ENCODE data around the gene PRUNE2. TPM values are rescaled to one million over a fixed set of nuclear protein-coding genes. Genes with fewer than 3 reads are reported as not detected.

Gene PRUNE2
- total and polyA plus RNA-seq, 2 experiments from 2014 or later: 0.46 to 4.1 TPM

DNA sequence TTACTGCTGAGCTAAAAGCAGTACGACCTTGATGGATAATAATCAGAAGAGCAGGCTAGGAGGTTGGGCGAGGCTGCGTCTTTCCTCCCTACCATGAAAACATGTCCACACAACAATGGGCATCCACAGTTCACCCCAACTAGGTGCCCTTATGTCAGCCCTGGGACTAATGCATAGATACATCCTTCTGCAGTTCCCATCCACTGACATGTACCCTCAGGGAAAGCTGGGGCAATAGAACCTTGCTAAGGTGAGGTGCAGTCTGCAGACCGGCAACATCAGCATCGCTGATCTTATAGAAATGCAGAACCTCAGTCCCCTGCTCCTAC, 697 bp upstream of the PRUNE2 start:
- TF ChIP-seq, protein P1, sequence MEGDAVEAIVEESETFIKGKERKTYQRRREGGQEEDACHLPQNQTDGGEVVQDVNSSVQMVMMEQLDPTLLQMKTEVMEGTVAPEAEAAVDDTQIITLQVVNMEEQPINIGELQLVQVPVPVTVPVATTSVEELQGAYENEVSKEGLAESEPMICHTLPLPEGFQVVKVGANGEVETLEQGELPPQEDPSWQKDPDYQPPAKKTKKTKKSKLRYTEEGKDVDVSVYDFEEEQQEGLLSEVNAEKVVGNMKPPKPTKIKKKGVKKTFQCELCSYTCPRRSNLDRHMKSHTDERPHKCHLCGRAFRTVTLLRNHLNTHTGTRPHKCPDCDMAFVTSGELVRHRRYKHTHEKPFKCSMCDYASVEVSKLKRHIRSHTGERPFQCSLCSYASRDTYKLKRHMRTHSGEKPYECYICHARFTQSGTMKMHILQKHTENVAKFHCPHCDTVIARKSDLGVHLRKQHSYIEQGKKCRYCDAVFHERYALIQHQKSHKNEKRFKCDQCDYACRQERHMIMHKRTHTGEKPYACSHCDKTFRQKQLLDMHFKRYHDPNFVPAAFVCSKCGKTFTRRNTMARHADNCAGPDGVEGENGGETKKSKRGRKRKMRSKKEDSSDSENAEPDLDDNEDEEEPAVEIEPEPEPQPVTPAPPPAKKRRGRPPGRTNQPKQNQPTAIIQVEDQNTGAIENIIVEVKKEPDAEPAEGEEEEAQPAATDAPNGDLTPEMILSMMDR (IDR thresholded peaks at IDR 0.05; ENCODE audit: poor library complexity): no peak
- TF ChIP-seq EZH2 (IDR thresholded peaks at IDR 0.05; ENCODE audit: borderline replicate concordance): no peak
- TF ChIP-seq EZH2phosphoT487 (IDR thresholded peaks at IDR 0.05; ENCODE audit: low read depth, severe bottlenecking, unreplicated experiment): no peak
- no peaks in the 10 kb centered on the region for H4K20me1 ChIP-seq (ENCODE audit: insufficient read depth, poor library complexity, severe bottlenecking)
- H3K4me2 ChIP-seq: peak overlapping the region; percentile 90
- H3K4me3 ChIP-seq: no peak overlapping the region
- 21% methylated on average over 5 of the region's 5 CpGs for WGBS (ENCODE audit: low lambda C conversion rate, missing lambda C conversion rate)
- H3K27ac ChIP-seq: no peak overlapping the region
- no peaks in the 10 kb centered on the region for H3K79me2 ChIP-seq
- peaks cover 85% of the 10 kb centered on the region for H3K27me3 ChIP-seq
- peaks cover 13% of the 10 kb centered on the region for H3K4me1 ChIP-seq (ENCODE audit: insufficient read depth)
- H3K36me3 ChIP-seq (replicated peaks; ENCODE audit: insufficient read depth, low read depth): no peaks in the 10 kb centered on the region
- no peaks in the 10 kb centered on the region for H3K9me3 ChIP-seq (ENCODE audit: low read depth)
- H3K9me2 ChIP-seq (replicated peaks; ENCODE audit: insufficient read depth): no peaks in the 10 kb centered on the region
- no peak overlapping the region for H2AFZ ChIP-seq
- DNase-seq (ENCODE audit: low spot score): no peak

GRCh38 chr9:76904661-76905457, 1.1 kb downstream of the PRUNE2 start:
- WGBS (ENCODE audit: low lambda C conversion rate, missing lambda C conversion rate): 43% methylated on average over 8 of the region's 8 CpGs
- no peaks in the 10 kb centered on the region for H3K9me3 ChIP-seq (ENCODE audit: low read depth)
- H4K20me1 ChIP-seq (ENCODE audit: insufficient read depth, poor library complexity, severe bottlenecking): no peaks in the 10 kb centered on the region
- peak overlapping the region; percentile 90 for H3K4me2 ChIP-seq
- H3K4me1 ChIP-seq (ENCODE audit: insufficient read depth): peaks cover 13% of the 10 kb centered on the region
- DNase-seq (ENCODE audit: low spot score): no peak
- H3K36me3 ChIP-seq (replicated peaks; ENCODE audit: insufficient read depth, low read depth): no peaks in the 10 kb centered on the region
- TF ChIP-seq EZH2 (IDR thresholded peaks at IDR 0.05; ENCODE audit: borderline replicate concordance) (no peak), EZH2phosphoT487 (IDR thresholded peaks at IDR 0.05; ENCODE audit: low read depth, severe bottlenecking, unreplicated experiment) (no peak)
- TF ChIP-seq, protein P1 (IDR thresholded peaks at IDR 0.05; ENCODE audit: poor library complexity): no peak
- peaks cover 89% of the 10 kb centered on the region for H3K27me3 ChIP-seq
- no peaks in the 10 kb centered on the region for H3K9me2 ChIP-seq (replicated peaks; ENCODE audit: insufficient read depth)
- no peaks in the 10 kb centered on the region for H3K79me2 ChIP-seq
- H3K4me3 ChIP-seq: no peak overlapping the region
- H2AFZ ChIP-seq: no peak overlapping the region
- H3K27ac ChIP-seq: no peak overlapping the region

DNA sequence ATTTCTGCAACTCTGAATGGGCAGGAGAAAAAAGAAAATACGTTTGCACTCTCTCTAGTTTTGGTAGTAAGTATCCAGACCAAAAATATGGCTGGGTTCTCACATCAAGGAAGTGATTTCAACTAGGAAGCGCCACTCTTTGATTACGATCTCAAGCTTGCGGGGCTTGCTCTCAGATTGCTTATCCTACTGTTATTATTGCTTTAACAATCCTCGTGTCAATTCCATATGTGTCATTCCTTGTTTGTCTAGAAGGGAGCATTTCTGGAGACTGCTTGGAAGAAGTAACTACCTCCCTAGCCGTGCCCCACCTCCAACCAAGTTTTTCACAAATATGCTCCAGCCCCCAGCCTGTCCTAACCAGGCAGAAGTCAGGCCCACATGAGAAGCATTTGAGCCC, 3.5 kb downstream of the PRUNE2 start:
- Histone ChIP-seq H4K20me1 (ENCODE audit: insufficient read depth, poor library complexity, severe bottlenecking) (no peaks in the 10 kb centered on the region), H3K9me2 (replicated peaks; ENCODE audit: insufficient read depth) (no peaks in the 10 kb centered on the region), H3K79me2 (no peaks in the 10 kb centered on the region), H3K36me3 (replicated peaks; ENCODE audit: insufficient read depth, low read depth) (no peaks in the 10 kb centered on the region), H3K4me3 (no peak overlapping the region), H3K4me1 (ENCODE audit: insufficient read depth) (peaks cover 13% of the 10 kb centered on the region), H3K27ac (no peak overlapping the region), H3K9me3 (ENCODE audit: low read depth) (no peaks in the 10 kb centered on the region), H3K4me2 (no peak overlapping the region), H3K27me3 (peaks cover 73% of the 10 kb centered on the region), H2AFZ (no peak overlapping the region)
- no peak for DNase-seq (ENCODE audit: low spot score)
- WGBS (ENCODE audit: low lambda C conversion rate, missing lambda C conversion rate): 49% methylated on average over 6 of the region's 6 CpGs
- TF ChIP-seq, protein P1 (IDR thresholded peaks at IDR 0.05; ENCODE audit: poor library complexity): no peak
- TF ChIP-seq EZH2phosphoT487 (IDR thresholded peaks at IDR 0.05; ENCODE audit: low read depth, severe bottlenecking, unreplicated experiment): no peak
- no peak for TF ChIP-seq EZH2 (IDR thresholded peaks at IDR 0.05; ENCODE audit: borderline replicate concordance)

All from hepatocyte (in vitro differentiated cells).